Measurements from ENCODE around the gene EBF4.
A peak's percentile ranks its signal among the peaks of the same experiment; 100 is the strongest.

Gene EBF4

DNA sequence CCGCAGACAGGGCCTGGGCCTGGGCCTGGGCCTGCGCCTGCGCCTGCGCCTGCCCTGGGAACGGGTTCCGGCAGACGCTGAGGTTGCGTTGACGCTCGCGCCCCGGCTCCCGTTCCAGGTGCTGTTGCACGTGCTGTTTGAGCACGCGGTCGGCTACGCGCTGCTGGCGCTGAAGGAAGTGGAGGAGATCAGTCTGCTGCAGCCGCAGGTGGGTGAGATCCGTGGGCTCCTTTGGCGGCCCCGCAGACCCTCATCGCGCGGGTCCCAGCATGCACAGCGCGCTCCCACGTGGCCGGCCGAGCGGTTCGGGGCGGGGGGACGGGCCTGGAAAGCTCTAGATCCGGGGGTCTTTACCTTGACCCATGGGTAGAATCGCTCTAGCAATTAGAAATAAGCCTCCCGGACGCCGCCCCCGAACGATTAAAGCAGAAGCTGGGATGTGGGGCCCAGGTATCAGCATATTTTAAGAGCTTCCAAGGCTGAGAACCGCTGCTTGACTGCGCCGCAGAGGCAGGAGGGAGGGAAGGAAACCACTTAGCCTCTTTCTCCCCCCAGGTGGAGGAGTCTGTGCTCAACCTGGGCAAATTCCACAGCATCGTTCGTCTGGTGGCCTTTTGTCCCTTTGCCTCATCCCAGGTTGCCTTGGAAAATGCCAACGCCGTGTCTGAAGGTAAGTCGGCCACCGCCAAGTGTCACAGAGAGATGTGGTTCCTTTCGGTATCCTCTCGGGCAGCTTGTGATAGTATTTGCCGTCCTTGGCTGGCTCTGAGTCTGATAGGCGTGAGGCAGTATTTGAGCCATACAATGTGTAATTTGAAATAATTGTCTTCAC, 39.6 kb upstream of the EBF4 start:
- peaks cover 59% of the 10 kb centered on the region for H3F3A ChIP-seq (ENCODE audit: control insufficient read depth, insufficient read depth)
- no peaks in the 10 kb centered on the region for H3K9me3 ChIP-seq (ENCODE audit: control insufficient read depth, insufficient read depth, low read length)
- H3K4me3 ChIP-seq (ENCODE audit: low read length): peak overlapping the region; percentile 99
- TF ChIP-seq EZH2phosphoT487 (IDR thresholded peaks at IDR 0.05; ENCODE audit: borderline replicate concordance, low read length): no peak
- TF ChIP-seq, protein P1, sequence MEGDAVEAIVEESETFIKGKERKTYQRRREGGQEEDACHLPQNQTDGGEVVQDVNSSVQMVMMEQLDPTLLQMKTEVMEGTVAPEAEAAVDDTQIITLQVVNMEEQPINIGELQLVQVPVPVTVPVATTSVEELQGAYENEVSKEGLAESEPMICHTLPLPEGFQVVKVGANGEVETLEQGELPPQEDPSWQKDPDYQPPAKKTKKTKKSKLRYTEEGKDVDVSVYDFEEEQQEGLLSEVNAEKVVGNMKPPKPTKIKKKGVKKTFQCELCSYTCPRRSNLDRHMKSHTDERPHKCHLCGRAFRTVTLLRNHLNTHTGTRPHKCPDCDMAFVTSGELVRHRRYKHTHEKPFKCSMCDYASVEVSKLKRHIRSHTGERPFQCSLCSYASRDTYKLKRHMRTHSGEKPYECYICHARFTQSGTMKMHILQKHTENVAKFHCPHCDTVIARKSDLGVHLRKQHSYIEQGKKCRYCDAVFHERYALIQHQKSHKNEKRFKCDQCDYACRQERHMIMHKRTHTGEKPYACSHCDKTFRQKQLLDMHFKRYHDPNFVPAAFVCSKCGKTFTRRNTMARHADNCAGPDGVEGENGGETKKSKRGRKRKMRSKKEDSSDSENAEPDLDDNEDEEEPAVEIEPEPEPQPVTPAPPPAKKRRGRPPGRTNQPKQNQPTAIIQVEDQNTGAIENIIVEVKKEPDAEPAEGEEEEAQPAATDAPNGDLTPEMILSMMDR (IDR thresholded peaks at IDR 0.05; ENCODE audit: low read depth, low read length, poor library complexity, severe bottlenecking): no peak
- H3K9me2 ChIP-seq (replicated peaks; ENCODE audit: control insufficient read depth, low read length): no peaks in the 10 kb centered on the region
- peaks cover 69% of the 10 kb centered on the region for H3K36me3 ChIP-seq (ENCODE audit: control insufficient read depth, low read length)
- H3K79me2 ChIP-seq (ENCODE audit: control insufficient read depth, low read length): peaks cover 59% of the 10 kb centered on the region
- peak overlapping the region; percentile 92 for H3K4me2 ChIP-seq (ENCODE audit: low read length)
- peaks cover 27% of the 10 kb centered on the region for H3K4me1 ChIP-seq (ENCODE audit: control insufficient read depth, low read length)
- peak overlapping the region; percentile 86 for H3K27ac ChIP-seq (ENCODE audit: low read depth, low read length)
- H3K27me3 ChIP-seq (ENCODE audit: control insufficient read depth, low read length): no peaks in the 10 kb centered on the region
- peaks cover 36% of the 10 kb centered on the region for H4K20me1 ChIP-seq (ENCODE audit: control insufficient read depth, insufficient read depth, low read depth, low read length)

DNA sequence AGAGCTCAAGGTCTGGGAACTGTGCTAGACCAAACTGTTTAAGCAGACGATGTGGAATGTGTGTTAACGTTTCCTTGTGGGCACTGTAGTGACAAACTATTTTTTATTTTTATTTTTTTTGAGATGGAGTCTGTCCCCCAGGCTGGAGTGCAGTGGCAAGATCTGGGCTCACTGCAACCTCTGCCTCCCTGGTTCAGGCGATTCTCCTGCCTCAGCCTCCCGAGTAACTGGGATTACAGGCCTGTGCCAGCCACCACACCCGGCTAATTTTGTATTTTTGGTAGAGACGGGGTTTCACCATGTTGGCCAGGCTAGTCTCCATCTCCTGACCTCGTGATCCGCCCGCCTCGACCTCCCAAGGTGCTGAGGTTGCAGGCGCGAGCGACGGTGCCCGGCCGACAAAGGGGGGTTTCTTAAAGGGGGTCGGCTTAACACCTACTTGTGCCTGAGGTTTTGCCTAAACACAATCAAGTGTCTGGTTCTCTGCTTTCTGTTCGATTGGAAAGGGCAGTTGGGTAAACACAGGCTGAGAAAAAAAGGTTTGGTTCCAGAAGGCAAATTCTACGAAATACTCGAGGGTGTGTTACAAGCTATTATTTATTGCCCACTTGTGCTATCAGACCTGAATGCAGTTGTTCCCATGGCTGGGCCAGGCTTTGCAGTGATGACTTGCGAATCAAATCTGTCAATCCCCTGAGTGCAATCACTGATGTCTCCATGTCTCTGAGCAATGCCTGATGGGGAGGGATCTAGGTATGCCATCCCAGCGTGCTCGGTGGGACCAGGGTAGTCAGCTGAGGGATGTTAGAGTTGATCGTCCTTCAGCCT, 38.8 kb upstream of the EBF4 start:
- no peak for TF ChIP-seq EZH2phosphoT487 (IDR thresholded peaks at IDR 0.05; ENCODE audit: borderline replicate concordance, low read length)
- TF ChIP-seq, protein P1 (IDR thresholded peaks at IDR 0.05; ENCODE audit: low read depth, low read length, poor library complexity, severe bottlenecking): no peak
- Histone ChIP-seq H3K79me2 (ENCODE audit: control insufficient read depth, low read length) (peaks cover 59% of the 10 kb centered on the region), H3K4me1 (ENCODE audit: control insufficient read depth, low read length) (peaks cover 27% of the 10 kb centered on the region), H3K9me2 (replicated peaks; ENCODE audit: control insufficient read depth, low read length) (no peaks in the 10 kb centered on the region), H3F3A (ENCODE audit: control insufficient read depth, insufficient read depth) (peaks cover 65% of the 10 kb centered on the region), H4K20me1 (ENCODE audit: control insufficient read depth, insufficient read depth, low read depth, low read length) (peaks cover 36% of the 10 kb centered on the region), H3K4me3 (ENCODE audit: low read length) (peak overlapping the region; percentile 99), H3K27ac (ENCODE audit: low read depth, low read length) (peak overlapping the region; percentile 86), H3K9me3 (ENCODE audit: control insufficient read depth, insufficient read depth, low read length) (no peaks in the 10 kb centered on the region), H3K36me3 (ENCODE audit: control insufficient read depth, low read length) (peaks cover 77% of the 10 kb centered on the region), H3K27me3 (ENCODE audit: control insufficient read depth, low read length) (no peaks in the 10 kb centered on the region), H3K4me2 (ENCODE audit: low read length) (peak overlapping the region; percentile 92)

DNA sequence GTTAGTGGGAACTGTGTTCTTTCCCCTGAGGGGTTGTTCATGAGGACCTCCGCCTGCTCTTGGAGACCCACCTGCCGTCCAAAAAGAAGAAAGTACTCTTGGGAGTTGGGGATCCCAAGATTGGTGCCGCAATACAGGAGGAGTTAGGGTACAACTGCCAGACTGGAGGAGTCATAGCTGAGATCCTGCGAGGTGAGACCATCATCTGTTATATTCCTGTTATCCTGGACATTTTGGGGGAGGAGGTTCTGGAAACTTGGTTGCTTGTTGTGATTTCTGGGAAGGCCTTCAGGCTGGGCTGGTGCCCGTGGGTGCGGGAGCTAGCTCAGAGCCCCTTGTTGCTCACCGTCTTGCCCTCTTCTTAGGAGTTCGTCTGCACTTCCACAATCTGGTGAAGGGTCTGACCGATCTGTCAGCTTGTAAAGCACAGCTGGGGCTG, 38.2 kb upstream of the EBF4 start:
- Histone ChIP-seq H3K4me2 (ENCODE audit: low read length) (peak overlapping the region; percentile 92), H4K20me1 (ENCODE audit: control insufficient read depth, insufficient read depth, low read depth, low read length) (peaks cover 36% of the 10 kb centered on the region), H3K79me2 (ENCODE audit: control insufficient read depth, low read length) (peaks cover 59% of the 10 kb centered on the region), H3K4me3 (ENCODE audit: low read length) (peak overlapping the region; percentile 99), H3K36me3 (ENCODE audit: control insufficient read depth, low read length) (peaks cover 83% of the 10 kb centered on the region), H3K9me3 (ENCODE audit: control insufficient read depth, insufficient read depth, low read length) (no peaks in the 10 kb centered on the region), H3K4me1 (ENCODE audit: control insufficient read depth, low read length) (peaks cover 27% of the 10 kb centered on the region), H3K9me2 (replicated peaks; ENCODE audit: control insufficient read depth, low read length) (no peaks in the 10 kb centered on the region), H3K27me3 (ENCODE audit: control insufficient read depth, low read length) (no peaks in the 10 kb centered on the region), H3F3A (ENCODE audit: control insufficient read depth, insufficient read depth) (peaks cover 71% of the 10 kb centered on the region), H3K27ac (ENCODE audit: low read depth, low read length) (peak overlapping the region; percentile 86)
- TF ChIP-seq, protein P1 (IDR thresholded peaks at IDR 0.05; ENCODE audit: low read depth, low read length, poor library complexity, severe bottlenecking): no peak
- no peak for TF ChIP-seq EZH2phosphoT487 (IDR thresholded peaks at IDR 0.05; ENCODE audit: borderline replicate concordance, low read length)

Measured in DOHH2 (cell line).